ENCODE measurements around the gene CTSW.
A peak's percentile ranks its signal among the peaks of the same experiment; 100 is the strongest.

CTSW gene

DNA sequence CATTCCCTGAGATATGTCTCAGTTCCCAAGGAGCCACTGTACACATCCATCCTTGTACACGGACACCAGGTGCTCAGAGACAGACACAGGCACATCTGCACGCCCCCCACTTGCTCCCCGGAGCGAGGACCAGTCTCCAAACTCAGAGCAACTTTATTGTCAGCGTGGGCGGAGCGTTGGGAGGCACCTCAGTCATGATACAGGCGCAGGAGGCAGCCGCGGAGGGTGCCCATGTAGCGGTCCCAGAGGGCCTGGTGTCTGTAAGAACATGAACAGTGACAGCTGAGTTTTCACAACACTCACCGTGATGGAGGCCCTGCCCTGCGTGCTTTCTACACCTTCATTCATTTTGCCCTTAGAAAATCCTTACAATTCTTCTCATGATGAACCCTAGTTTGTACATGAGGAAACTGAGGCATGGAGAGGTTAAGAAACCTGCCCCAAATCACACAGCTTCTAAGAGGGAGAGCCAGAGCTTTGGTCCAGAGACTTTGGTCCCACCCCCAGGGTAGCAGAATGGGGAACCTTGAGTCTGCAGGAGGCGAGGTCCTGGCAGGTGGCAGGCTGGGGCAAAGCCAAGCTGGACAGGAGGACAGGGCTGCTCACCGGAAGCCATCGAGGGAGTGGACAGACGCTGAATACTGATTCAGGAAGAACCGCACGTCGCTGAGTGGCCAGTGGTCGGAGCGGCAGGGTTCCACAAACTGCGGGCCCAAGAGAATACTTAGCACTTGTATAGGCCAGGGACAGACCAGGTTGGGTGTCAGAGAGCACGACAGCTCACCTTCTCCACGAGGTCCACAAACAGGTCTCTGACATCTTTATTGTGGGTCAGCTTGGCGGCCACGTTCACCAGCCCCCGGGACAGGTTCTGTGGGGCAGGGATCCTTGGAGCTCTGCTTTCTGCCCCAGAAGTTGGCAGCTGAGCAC is 4.4 kb downstream of the CTSW start:
- no peaks in the 10 kb centered on the region for H3K9me2 ChIP-seq (ENCODE audit: low read depth, low read length)
- no peak overlapping the region for H3K4me3 ChIP-seq (ENCODE audit: low read depth, low read length, poor library complexity, severe bottlenecking)
- H3K9ac ChIP-seq (ENCODE audit: low read length), result no peak overlapping the region
- peaks cover 43% of the 10 kb centered on the region for H3K36me3 ChIP-seq (ENCODE audit: insufficient read depth, low read length)
- H4K20me1 ChIP-seq (ENCODE audit: insufficient read depth, low read length), result no peaks in the 10 kb centered on the region
- peaks cover 25% of the 10 kb centered on the region for H3K4me1 ChIP-seq (ENCODE audit: insufficient read depth, low read length, severe bottlenecking)
- H3K9me3 ChIP-seq (ENCODE audit: low read length), result no peaks in the 10 kb centered on the region
- no peak overlapping the region for H3K27ac ChIP-seq (ENCODE audit: low read depth, low read length, poor library complexity, severe bottlenecking)
- no peak overlapping the region for H3K4me2 ChIP-seq (ENCODE audit: low read length)
- no peak overlapping the region for H2AFZ ChIP-seq (ENCODE audit: low read length)
- TF ChIP-seq, protein P1, sequence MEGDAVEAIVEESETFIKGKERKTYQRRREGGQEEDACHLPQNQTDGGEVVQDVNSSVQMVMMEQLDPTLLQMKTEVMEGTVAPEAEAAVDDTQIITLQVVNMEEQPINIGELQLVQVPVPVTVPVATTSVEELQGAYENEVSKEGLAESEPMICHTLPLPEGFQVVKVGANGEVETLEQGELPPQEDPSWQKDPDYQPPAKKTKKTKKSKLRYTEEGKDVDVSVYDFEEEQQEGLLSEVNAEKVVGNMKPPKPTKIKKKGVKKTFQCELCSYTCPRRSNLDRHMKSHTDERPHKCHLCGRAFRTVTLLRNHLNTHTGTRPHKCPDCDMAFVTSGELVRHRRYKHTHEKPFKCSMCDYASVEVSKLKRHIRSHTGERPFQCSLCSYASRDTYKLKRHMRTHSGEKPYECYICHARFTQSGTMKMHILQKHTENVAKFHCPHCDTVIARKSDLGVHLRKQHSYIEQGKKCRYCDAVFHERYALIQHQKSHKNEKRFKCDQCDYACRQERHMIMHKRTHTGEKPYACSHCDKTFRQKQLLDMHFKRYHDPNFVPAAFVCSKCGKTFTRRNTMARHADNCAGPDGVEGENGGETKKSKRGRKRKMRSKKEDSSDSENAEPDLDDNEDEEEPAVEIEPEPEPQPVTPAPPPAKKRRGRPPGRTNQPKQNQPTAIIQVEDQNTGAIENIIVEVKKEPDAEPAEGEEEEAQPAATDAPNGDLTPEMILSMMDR (IDR thresholded peaks at IDR 0.05; ENCODE audit: low read length), result no peak
- no peak for TF ChIP-seq EZH2 (IDR thresholded peaks at IDR 0.05; ENCODE audit: borderline replicate concordance, low read length)
- no peaks in the 10 kb centered on the region for H3F3A ChIP-seq (ENCODE audit: insufficient read depth, low read length)
- H3K79me2 ChIP-seq (ENCODE audit: insufficient read depth, low read length), result no peaks in the 10 kb centered on the region
- no peaks in the 10 kb centered on the region for H3K27me3 ChIP-seq (ENCODE audit: insufficient read depth, low read length)

- Histone ChIP-seq H3K9ac (ENCODE audit: low read length) (no peak overlapping the region), H2AFZ (ENCODE audit: low read length) (no peak overlapping the region), H3K9me3 (ENCODE audit: low read length) (no peaks in the 10 kb centered on the region), H3K4me3 (ENCODE audit: low read depth, low read length, poor library complexity, severe bottlenecking) (no peak overlapping the region), H3K4me1 (ENCODE audit: insufficient read depth, low read length, severe bottlenecking) (peaks cover 32% of the 10 kb centered on the region), H3K9me2 (ENCODE audit: low read depth, low read length) (no peaks in the 10 kb centered on the region), H3K27me3 (ENCODE audit: insufficient read depth, low read length) (no peaks in the 10 kb centered on the region), H3F3A (ENCODE audit: insufficient read depth, low read length) (peaks cover 3% of the 10 kb centered on the region), H3K4me2 (ENCODE audit: low read length) (no peak overlapping the region), H3K36me3 (ENCODE audit: insufficient read depth, low read length) (peaks cover 43% of the 10 kb centered on the region), H3K27ac (ENCODE audit: low read depth, low read length, poor library complexity, severe bottlenecking) (no peak overlapping the region), H3K79me2 (ENCODE audit: insufficient read depth, low read length) (no peaks in the 10 kb centered on the region), H4K20me1 (ENCODE audit: insufficient read depth, low read length) (no peaks in the 10 kb centered on the region)
- no peak for TF ChIP-seq EZH2 (IDR thresholded peaks at IDR 0.05; ENCODE audit: borderline replicate concordance, low read length)
- TF ChIP-seq, protein P1 (IDR thresholded peaks at IDR 0.05; ENCODE audit: low read length), result peak; percentile 100
Observed at GRCh38 chr11:65884716-65885092, 5.1 kb downstream of the CTSW start.

GRCh38 chr11:65885231-65885630 is 5.6 kb downstream of the CTSW start:
- Histone ChIP-seq H3K4me1 (ENCODE audit: insufficient read depth, low read length, severe bottlenecking) (peaks cover 37% of the 10 kb centered on the region), H3K4me2 (ENCODE audit: low read length) (no peak overlapping the region), H3K36me3 (ENCODE audit: insufficient read depth, low read length) (peaks cover 43% of the 10 kb centered on the region), H3K4me3 (ENCODE audit: low read depth, low read length, poor library complexity, severe bottlenecking) (no peak overlapping the region), H3K27me3 (ENCODE audit: insufficient read depth, low read length) (no peaks in the 10 kb centered on the region), H3K27ac (ENCODE audit: low read depth, low read length, poor library complexity, severe bottlenecking) (no peak overlapping the region), H2AFZ (ENCODE audit: low read length) (no peak overlapping the region), H3K9ac (ENCODE audit: low read length) (no peak overlapping the region), H3F3A (ENCODE audit: insufficient read depth, low read length) (peaks cover 5% of the 10 kb centered on the region), H4K20me1 (ENCODE audit: insufficient read depth, low read length) (no peaks in the 10 kb centered on the region), H3K9me3 (ENCODE audit: low read length) (no peaks in the 10 kb centered on the region), H3K79me2 (ENCODE audit: insufficient read depth, low read length) (no peaks in the 10 kb centered on the region), H3K9me2 (ENCODE audit: low read depth, low read length) (no peaks in the 10 kb centered on the region)
- TF ChIP-seq EZH2 (IDR thresholded peaks at IDR 0.05; ENCODE audit: borderline replicate concordance, low read length), result no peak
- TF ChIP-seq, protein P1 (IDR thresholded peaks at IDR 0.05; ENCODE audit: low read length), result no peak

All from OCI-LY1 (cell line).